Hair follicle dermal papilla cell (primary cell): Measurements from ENCODE around the gene PHF21B. TPM values are rescaled to one million over a fixed set of nuclear protein-coding genes. Genes with fewer than 3 reads are reported as not detected.

ENCODE experiments used
- total RNA-seq: library from RNA; depleted of rRNA; stranded (reverse); fragments of >200 nt; gene quantifications from 2 replicates; pipeline ENCODE4 v1.2.3, GENCODE V29; 2012

Gene PHF21B
- total RNA-seq = not detected in 2 replicates

DNA sequence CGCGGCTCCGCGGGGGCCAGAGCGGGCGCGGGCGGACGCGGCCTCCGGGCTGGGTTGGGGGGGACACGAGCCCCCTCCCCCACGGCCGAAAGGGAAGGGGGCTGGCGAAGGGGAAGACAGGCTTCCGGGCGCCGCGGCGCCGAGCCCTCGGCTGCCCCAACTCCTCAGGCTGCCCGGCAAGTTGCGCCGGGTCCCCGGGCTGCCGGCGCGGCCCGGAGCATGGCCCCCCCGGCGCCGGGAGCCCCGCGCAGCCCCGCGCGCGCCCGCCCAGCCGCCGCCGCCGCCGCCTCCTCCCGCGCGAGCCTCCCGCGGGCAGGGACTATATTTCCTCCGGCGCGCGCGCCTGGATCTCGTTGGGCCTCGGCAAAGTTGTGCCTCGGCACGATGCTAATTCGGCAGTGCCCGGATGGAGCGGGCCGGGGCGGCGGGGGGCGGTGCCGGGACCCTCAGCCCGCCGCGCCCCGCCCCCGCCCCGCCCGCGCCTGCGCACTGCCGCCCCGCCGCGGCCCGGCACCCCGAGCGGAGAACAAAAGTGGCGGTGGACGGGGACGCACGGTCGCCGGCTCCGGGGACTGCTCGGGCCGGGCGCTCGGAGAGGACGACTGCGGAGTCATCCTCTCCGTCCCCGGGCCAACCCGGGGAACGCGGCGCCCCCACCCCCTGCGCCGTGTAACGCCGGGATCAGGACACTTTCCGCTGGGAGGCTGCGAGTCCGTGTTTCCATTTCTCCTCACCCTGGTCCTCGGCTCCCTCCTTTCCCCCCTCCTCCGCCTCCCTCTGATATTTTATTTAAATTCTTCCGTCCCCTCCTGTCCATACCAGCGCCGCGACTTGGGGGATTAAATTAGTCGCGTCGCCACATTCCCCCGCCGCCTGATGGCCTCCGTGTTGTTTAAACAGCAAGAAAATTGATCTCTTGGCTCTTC is at the start of gene PHF21B:
Gene PHF21B, minus strand, starts transcription at position 400 of the 926 bp plus-strand sequence. CDS start 456 bp downstream, outside the sequence.

Other genes starting within 250 kb of the PHF21B start
- 29.5 and 59.9 TPM in 2 replicates for gene NUP50, start 153.9 kb upstream of the PHF21B start, total RNA-seq
- 93.7 and 109 TPM in 2 replicates for gene KIAA0930, start 230.9 kb upstream of the PHF21B start, total RNA-seq